ENCODE data around the gene FOXR1.

DNA sequence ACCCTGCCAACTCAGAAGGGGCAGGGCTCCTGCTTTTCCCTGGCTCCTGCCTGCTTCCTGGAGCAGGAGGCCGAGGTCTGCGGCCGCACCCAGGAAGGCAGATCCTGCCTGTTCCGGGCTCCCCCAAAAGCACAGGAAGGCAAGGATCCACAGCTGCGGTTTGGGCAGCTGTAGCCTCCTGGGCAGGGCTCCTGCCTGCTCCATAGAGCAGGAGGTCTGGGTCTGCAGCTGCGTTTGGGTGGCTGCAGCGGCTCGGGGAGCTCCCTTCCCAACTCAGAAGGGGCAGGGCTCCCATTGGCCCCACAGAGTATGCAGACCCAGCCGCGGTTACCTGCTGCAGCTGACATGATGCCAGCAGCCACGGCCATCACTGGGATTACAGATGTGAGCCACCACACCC is 10.0 kb upstream of the FOXR1 start:
- no peak for TF ChIP-seq ZNF274 (IDR thresholded peaks at IDR 0.05; ENCODE audit: low read depth, low read length)
- TF ChIP-seq YY1 (IDR thresholded peaks at IDR 0.05; ENCODE audit: insufficient read depth, insufficient read length) = no peak

All from NT2/D1 (cell line).